Body of pancreas (tissue), 4 donors: ENCODE data around the gene DGKA. TPM values are rescaled to one million over a fixed set of nuclear protein-coding genes. Genes with fewer than 3 reads are reported as not detected.

ENCODE experiments used
- ATAC-seq: fragments of 150-250 bp; one replicate; pipeline ENCODE4 v1.9.1; 2016
- DNase-seq, 4 donors: peaks; one replicate each; pipeline ENCODE4 v3.0.0-alpha.2; 2019
- H3K27ac ChIP-seq, 4 donors: fragments of 200-600 bp; sonication (generic); 1 replicate in 3 of 4; 2 replicates in 1 of 4; pipeline versions ENCODE4 v1.5.1 to v1.6.1; 2016 to 2019; ENCODE audit warnings: mild to moderate bottlenecking in 1 of 4, mixed read lengths in 1 of 4, moderate library complexity in 1 of 4
- H3K27me3 ChIP-seq, 2 donors: fragments of 200-600 bp; sonication (generic); one replicate each; pipeline ENCODE4 v1.6.0; 2016; ENCODE audit warnings: mild to moderate bottlenecking in 1 of 2
- H3K36me3 ChIP-seq, 2 donors: fragments of 200-600 bp; sonication (generic); replicated peaks in 1 of 2; 2 replicates each; pipeline ENCODE4 v1.5.1; 2016; ENCODE audit warnings: low read depth in 2 of 2; ENCODE audit not compliant: insufficient read depth in 1 of 2
- H3K4me1 ChIP-seq: fragments of 200-600 bp; sonication (generic); one replicate; pipeline ENCODE4 v1.6.0; 2016
- H3K4me3 ChIP-seq, 2 donors: fragments of 200-600 bp; sonication (generic); 1 replicate in 1 of 2; 2 replicates in 1 of 2; pipeline ENCODE4 v1.5.1; 2016 to 2019
- H3K9me3 ChIP-seq, 3 donors: fragments of 200-600 bp; sonication (generic); 1 replicate in 2 of 3; 2 replicates in 1 of 3; pipeline ENCODE4 v1.5.1; 2016
- POLR2A ChIP-seq, 3 donors: fragments of 450-650 bp; IDR thresholded peaks; one replicate each; pipeline ENCODE4 v1.6.1; 2016; ENCODE audit warnings: antibody characterized with exemption in 3 of 3, mild to moderate bottlenecking in 2 of 3
- WGBS, 2 donors: methylation state at CpG; one replicate each; pipeline ENCODE4 v1.1.5; 2017; 5-methylcytosine and 5-hydroxymethylcytosine counted together
- intact Hi-C: fragments of 100-400 bp; cut with DNase I; formaldehyde crosslinking; loops from one replicate; pipeline ENCODE4 v1.15.1; 2023
- total RNA-seq, 2 donors: library from RNA; depleted of rRNA; stranded (reverse); fragments of >200 nt; gene quantifications; one replicate each; pipeline ENCODE4 v1.1.0, GENCODE V29; 2016
- TF ChIP-seq, protein P1 (sequence below), 7 experiments: fragments of 450-650 bp in 4 of 7; fragments of 200-600 bp in 3 of 7; sonication (generic) in 3 of 7; IDR thresholded peaks; one replicate each; pipeline ENCODE4 v1.5.1; 2016 to 2019; ENCODE audit warnings: antibody characterized with exemption in 7 of 7

The DGKA gene
- total RNA-seq, 2 donors from 2014 or later: 33.3 to 128 TPM

DNA sequence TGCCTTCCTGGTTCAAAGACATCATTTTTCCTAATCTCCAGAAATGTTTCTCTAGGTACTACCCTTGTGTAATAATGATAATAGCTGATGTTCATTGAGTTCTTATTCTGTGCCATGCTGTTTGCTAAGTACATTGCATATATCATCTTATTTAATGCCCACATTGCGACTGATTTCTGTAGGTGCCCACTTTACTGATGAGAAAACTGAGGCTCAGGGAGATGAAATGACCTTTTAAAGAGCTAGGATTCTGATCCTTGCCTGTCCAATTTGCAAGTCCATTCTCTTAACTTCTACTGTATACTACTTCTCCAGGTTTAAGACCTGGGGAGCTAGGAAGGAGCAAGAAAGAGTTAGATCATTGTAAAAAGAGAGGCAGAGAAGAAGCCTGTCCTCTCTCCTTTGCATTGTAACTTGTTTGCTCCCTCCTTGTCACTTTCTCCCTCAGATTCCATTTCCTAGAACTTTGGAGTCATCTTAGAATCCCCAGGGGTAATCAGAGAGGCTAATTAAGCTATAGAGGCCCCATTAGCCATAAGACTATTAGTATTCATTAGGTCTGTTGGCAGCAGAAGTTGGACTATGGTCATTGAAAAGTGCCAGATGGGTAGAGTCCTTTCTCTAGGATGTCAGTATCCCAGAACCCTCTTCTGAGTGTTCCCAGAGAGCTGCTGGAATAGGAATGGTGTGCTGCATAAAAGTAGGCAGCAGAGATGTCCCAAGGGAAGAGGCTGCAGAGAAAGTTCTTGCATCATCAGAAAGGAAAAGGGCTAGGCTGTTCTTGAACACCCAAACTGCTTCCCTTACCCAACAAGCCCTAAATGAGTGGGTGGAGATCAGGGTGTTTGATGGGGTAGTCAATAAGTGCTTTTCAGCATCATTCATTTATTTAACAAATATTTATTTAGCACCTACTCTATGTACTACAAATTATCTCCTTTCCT, 3.1 kb downstream of the DGKA start:
- Histone ChIP-seq H3K36me3 (no peaks in the 10 kb centered on the region), H3K9me3 (no peaks in the 10 kb centered on the region), H3K4me1 (peaks cover 38% of the 10 kb centered on the region), H3K4me3 (no peak overlapping the region), H3K27ac (no peak overlapping the region), H3K27me3 (no peaks in the 10 kb centered on the region)
- TF ChIP-seq, protein P1, sequence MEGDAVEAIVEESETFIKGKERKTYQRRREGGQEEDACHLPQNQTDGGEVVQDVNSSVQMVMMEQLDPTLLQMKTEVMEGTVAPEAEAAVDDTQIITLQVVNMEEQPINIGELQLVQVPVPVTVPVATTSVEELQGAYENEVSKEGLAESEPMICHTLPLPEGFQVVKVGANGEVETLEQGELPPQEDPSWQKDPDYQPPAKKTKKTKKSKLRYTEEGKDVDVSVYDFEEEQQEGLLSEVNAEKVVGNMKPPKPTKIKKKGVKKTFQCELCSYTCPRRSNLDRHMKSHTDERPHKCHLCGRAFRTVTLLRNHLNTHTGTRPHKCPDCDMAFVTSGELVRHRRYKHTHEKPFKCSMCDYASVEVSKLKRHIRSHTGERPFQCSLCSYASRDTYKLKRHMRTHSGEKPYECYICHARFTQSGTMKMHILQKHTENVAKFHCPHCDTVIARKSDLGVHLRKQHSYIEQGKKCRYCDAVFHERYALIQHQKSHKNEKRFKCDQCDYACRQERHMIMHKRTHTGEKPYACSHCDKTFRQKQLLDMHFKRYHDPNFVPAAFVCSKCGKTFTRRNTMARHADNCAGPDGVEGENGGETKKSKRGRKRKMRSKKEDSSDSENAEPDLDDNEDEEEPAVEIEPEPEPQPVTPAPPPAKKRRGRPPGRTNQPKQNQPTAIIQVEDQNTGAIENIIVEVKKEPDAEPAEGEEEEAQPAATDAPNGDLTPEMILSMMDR (IDR thresholded peaks at IDR 0.05): no peak
- TF ChIP-seq POLR2A (IDR thresholded peaks at IDR 0.05): no peak
- intact Hi-C loops: no loop called here
- no peak for DNase-seq
- no peak for ATAC-seq
- 96 to 100% methylated on average over 1 of the region's 1 CpG for WGBS, 2 donors

DNA sequence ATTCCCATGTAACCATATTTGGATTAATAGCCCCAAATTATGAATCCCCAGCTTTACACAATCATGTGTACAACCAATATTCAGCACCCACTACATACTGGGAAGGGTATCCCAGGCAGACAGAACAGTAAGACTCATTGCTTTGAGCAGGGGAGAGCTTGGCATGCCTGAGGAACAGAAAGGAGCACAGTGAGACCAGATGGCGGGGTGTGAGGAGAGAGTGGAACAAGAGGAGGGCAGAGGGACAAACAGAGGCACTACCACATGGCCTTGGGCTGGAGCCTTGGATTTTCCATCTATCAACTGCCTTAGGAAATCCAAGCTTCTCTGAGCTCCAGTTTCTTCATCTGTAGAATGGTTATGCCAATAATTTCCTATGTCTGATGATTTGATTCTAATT, 3.8 kb downstream of the DGKA start:
- Histone ChIP-seq H3K4me1 (peaks cover 43% of the 10 kb centered on the region), H3K4me3 (no peak overlapping the region)

DNA sequence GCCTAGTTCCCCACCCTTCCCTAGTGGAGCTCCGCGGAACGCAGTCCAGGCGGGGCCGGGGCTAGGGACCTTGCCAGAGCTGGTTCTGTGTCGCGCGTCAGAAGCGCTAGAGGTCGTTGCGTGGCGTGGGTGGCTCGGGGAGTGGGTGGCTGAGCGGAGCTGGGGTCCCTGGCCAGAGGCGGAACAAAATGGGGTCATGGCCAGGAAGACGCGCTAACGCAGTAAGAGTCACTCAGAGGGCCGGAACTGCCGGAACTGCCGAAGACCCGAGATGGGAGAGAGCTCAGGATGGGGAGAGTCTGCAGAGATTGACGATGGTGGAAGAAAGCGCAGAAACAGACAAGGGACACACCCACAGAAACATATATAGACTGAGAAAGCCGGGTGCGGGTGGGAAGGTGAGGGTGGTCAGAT, 4.8 kb downstream of the DGKA start:
- Histone ChIP-seq H3K9me3 (no peaks in the 10 kb centered on the region), H3K27ac (no peak overlapping the region), H3K4me3 (no peak overlapping the region), H3K27me3 (no peaks in the 10 kb centered on the region), H3K36me3 (no peaks in the 10 kb centered on the region), H3K4me1 (peaks cover 44% of the 10 kb centered on the region)
- no peak for TF ChIP-seq POLR2A (IDR thresholded peaks at IDR 0.05)
- TF ChIP-seq, protein P1 (IDR thresholded peaks at IDR 0.05): no peak
- DNase-seq: peak in 1 of 4 donors; percentile 9
- intact Hi-C loops: no loop called here
- WGBS, 2 donors: 80 to 83% methylated on average over 25 to 26 of the region's 26 CpGs
- ATAC-seq: no peak

More for the DNA sequence above, 3.8 kb downstream of the DGKA start:
- intact Hi-C loops: no loop called here
- TF ChIP-seq, protein P1 (IDR thresholded peaks at IDR 0.05): no peak
- TF ChIP-seq POLR2A (IDR thresholded peaks at IDR 0.05): no peak
- DNase-seq: no peak
- Histone ChIP-seq H3K27me3 (no peaks in the 10 kb centered on the region), H3K36me3 (no peaks in the 10 kb centered on the region), H3K27ac (no peak overlapping the region), H3K9me3 (no peaks in the 10 kb centered on the region)
- ATAC-seq: no peak
- WGBS, 2 donors: 85 to 90% methylated on average over 1 of the region's 1 CpG

DNA sequence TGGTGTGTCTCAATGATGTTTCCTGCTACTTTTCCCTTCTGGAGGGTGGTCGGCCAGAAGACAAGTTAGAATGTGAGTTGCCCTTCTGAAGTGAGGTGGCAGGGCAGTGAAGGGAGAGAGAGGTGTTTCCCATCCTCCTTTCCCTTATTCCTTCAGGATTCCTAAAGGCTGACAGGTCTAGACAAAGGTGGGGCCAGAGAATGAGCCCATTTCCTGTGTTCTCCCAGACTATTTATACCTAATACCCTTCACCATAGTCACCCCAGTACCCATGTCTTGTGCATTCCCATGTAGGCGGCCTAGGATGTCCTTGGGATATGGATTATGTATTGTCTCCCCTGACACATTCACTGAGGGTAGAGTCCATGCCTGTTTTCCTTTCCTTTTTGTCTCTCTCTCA, 7.0 kb downstream of the DGKA start:
- intact Hi-C loops: no loop called here
- 74 to 77% methylated on average over 2 of the region's 2 CpGs for WGBS, 2 donors
- peaks cover 29% of the 10 kb centered on the region for H3K4me1 ChIP-seq
- DNase-seq (no peak), ATAC-seq (no peak)
- H3K4me3 ChIP-seq: no peak overlapping the region
- TF ChIP-seq POLR2A (IDR thresholded peaks at IDR 0.05): no peak
- TF ChIP-seq, protein P1 (IDR thresholded peaks at IDR 0.05): no peak
- H3K36me3 ChIP-seq: no peaks in the 10 kb centered on the region
- no peaks in the 10 kb centered on the region for H3K27me3 ChIP-seq
- no peak overlapping the region for H3K27ac ChIP-seq
- H3K9me3 ChIP-seq: no peaks in the 10 kb centered on the region
